Activated gamma-delta T cell (primary cell): ENCODE results near the gene ZNF511.

ENCODE experiments used
- DNase-seq: peaks from one replicate; lab custom pipeline; 2025; lab: John Stamatoyannopoulos, UW

The ZNF511 gene

DNA sequence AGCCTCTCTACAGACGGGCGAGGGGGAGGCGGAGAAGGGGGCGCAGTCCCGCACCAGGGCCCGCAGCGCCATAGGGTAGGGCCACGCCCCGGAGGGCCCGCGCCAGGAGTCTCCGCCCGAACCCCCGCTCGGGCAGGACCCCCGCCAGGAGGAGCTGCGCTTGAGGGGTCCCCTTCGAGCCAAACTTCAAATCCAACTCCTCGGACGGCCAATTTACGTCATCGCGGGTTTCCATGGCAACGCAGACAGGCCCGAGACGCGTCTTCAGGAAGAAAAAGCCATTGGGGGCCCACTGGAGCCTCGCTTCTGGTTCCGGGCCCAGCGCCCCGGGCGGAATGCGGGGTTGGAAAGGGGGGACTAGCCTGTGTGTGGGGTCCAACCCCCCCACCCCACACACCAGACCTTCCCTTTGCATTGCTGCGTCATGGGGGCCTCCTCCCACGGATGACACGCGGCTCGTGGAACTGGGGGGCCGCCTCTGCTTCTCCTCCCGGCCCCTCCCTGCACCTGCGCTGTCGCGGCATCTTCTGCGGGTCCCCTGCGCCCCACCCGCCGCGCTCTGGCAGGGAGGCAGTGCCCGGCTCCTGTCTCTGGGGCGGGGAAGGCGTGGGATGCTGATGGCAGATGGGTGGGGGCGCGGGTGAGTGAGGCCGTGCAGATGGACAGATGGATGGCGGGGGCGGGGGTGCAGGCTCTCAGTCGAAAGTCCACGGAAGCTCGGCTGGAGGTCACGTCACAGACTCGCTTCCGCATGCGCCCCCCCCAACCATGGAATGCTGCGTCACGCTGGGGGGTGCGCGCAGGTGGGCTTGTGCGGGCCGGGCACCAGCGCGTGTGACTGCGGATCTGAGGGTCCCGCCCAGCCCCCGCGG lies 26.8 kb downstream of the ZNF511 start:
- DNase-seq = peak; percentile 51

DNA sequence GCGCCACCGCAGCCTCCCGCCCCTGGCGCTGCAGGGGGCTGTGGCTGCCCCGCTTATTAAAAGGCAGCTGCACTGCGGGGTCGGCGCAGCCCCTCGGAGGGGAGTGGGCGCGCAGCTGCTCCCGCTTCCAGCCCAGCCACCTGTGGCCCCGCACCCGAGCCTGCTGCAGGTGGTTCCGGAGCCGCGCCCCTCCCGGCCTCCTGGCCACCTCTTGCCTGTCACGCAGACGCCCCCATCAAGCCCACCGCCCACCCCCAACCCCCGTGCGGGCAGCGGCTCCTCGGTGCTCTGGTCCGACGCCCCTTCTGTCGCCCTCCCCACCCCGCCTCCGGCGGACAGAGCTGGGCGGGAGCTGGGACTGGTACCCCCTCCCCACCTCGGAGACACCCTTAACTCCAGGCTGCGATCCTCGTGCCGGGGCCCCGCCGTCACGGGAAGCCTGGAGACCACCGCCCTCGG lies 27.4 kb downstream of the ZNF511 start:
- DNase-seq = no peak

DNA sequence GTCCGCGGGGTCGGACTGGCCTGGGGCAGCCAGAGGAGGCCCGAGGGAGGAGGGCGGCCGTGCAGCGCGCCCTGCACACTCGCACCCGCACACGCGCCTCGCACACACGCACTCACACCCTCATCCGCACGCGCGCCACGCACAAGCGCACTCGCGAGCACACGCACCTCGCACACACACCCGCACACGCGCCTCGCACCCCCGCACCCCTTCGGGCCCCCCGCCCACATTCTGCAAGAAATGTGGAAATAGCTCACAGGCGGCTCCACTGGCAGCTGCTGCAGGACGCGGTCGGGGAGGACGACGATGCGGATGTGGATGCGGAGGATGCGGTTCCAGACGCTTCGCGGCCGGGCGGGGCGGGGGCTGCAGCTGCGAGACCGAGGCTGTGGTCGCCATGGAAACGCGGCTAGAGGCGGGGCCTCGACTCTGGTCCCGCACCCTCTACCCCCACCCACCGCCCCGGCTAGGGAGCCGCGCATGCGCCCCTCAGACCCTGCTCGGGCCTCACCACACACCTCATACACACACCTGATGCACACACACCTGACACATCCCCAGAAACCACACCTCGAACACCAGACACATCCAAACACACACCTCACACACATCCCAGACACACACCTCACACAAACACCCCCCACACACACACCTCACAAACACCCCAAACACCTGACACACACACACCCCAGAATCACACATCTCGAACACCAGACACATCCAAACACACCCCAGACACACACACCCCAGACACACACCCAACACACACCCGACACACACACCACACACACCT lies 28.1 kb downstream of the ZNF511 start, which contains the start of gene CALY:
Gene CALY, minus strand, starts transcription at position 320 of the 793 bp plus-strand sequence. CDS start 7,907 bp downstream, outside the sequence.
- peak; percentile 81 for DNase-seq

DNA sequence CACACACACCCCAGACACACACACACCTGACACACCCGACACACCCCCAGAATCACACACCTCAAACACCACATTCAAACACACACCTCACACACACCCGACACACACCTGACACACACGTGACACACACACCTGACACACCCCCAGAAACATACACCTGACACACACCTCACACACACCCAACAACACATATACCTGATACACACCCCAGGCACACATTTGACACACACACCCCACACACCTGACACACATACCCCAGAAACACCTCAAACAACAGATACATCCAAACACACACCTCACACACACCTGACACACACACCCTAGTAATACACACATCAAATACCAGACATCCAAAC lies 28.6 kb downstream of the ZNF511 start:
- DNase-seq = no peak

DNA sequence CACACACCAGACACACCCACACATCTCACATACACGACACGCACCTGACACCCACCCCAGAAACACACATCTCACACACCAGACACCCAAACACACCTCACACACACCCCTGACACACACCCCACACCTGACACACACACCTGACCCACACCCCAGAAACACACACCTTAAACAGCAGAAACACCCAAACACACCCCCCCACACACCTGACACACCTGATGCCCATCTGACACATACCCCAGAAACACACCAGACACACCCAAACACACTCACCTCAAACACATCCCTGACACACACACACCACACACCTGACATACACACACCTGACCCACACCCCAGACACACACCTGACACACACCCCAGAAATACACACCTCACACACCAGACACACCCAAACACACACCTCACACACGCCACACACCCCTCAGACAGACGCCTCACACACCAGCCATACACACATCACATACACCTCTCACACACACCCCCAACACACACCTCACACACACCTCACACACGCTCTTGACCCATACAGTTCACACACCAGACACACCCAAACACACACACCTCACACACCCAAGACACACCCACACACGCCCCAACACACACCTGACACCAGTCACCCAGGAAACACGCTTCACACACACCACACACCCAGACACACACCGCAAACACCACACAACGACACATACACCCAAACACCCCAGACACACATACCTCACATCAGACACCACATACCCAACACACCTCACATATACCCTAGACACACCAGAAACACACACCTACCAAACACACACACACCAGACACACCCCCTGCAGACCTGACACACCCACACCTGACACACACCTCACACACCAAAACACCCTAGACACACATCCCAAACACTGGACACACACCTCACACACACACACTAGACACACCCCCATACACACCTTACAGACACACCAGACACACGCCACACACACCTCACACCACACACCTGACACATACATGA lies 29.7 kb downstream of the ZNF511 start:
- DNase-seq = no peak

DNA sequence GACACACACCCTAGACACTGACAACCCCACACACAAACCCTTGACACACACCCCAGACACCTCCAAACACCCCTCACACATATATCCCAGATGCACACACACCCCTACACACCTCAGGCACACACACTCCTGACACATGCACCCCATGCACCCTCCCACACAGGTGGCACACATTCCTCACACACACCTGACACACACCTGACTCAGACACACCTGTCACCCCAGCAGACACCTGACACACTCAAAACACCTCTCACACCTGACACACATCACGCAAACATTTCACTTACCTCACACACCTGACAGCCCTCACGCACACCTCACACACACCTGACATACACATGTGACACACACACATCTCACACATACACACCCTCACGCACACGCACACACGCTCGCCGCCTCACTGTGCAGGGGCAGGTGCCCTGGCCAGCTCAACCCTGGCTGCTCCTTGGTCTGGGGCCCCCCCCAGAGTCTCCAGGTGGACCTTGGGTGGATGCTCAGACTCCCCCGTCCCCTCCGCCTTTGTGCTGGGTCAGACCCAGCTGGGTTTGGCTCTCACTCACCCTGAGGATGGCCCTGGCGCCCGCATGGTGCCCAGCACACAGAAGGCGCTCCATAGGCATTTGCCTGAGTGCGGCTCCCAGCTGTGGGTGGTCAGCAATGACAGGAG lies 31.1 kb downstream of the ZNF511 start:
- no peak for DNase-seq

DNA sequence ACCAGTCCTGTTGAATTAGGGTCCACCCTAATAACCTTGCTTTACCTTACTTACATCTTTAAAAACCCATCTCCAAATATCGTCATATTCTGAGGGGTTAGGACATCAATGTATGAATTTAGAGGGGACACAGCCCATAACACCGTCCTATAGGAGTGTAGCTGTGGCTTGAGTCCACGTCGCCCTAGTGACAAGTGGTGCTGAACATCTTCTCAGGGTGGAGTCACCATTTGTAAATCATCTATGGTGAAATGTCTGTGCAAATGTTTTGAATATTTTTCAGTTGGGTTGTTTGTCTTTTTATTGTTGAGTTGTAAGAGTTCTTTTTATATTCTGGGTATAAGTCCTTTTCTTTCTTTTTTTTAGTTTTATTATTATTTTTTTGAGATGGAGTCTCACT lies 33.3 kb downstream of the ZNF511 start:
- no peak for DNase-seq

DNA sequence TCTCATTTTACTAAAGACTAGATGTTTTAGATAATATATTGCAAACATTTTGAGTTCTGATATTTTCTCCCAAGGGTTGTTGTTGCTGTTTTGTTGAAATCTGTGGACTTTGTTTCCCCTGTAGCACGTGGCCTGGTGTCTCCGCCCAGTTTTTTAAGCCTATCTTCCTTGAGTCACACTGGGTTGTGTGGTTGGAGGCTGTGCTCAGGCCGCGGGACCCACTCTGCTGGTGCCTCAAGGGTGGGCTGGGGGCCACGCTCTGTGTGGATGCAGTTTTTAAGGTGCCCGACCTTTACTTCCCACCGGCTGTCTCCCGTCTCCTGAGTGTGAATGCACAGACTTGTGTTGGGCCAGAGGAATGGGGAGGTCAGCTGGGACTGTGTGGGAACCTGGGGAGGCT lies 34.2 kb downstream of the ZNF511 start:
- no peak for DNase-seq

DNA sequence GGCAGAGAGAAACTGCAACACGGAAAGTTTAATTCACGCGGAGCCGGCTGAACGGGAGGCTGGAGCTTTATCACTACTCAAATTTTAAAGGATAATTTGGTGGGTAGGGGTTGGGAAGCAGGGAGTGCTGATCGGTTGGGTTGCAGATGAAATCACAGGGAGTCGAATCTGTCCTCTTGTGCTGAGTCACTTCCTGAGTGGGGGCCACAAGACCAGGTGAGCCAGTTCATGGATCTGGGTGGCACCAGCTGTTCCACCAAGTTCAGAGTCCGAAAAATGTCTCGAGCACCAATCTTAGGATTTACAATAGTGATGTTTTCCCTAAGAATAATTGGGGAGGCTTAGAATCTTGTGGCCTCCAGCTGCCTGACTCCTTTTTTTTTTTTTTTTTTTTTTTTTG lies 34.8 kb downstream of the ZNF511 start:
- DNase-seq = no peak

DNA sequence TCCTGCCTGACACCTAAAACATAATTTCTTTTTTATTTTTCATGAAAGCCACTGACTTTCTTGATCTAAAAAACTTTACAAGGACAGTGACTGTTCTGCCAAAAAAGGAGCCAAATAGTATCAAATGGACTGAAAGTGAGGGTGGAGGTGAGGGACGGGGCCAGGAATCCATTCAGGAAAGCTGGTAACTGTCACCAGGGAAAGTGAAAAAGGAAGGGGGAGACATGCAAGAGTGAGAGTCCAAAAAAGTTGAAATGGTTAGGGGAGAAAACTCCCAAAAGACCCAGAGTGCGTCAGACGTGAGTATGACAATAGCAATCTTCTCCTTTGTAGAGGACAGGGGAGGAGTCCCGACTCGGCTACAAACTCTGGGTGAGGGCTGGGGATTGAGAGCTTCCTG lies 35.5 kb downstream of the ZNF511 start:
- no peak for DNase-seq

DNA sequence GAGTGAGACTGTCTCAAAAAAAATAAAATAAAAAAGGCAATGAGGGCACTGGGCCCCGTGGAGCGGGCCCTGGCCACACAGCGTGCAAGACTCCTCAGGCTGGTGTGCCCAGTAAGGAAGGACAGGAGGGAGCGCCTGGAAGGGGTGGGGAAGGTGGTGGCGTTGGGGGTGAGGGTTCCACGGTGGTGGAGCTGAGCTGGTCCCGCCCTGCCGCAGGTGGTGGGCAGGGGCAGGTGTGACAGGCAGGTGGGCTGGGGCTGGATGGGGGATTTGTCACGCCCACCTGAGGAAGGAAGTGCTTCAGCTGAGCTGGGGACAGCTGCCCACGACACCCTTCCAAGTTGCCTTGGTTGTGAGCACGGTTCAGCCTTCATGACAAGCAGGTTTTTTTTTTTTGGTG lies 37.7 kb downstream of the ZNF511 start:
- DNase-seq = no peak

DNA sequence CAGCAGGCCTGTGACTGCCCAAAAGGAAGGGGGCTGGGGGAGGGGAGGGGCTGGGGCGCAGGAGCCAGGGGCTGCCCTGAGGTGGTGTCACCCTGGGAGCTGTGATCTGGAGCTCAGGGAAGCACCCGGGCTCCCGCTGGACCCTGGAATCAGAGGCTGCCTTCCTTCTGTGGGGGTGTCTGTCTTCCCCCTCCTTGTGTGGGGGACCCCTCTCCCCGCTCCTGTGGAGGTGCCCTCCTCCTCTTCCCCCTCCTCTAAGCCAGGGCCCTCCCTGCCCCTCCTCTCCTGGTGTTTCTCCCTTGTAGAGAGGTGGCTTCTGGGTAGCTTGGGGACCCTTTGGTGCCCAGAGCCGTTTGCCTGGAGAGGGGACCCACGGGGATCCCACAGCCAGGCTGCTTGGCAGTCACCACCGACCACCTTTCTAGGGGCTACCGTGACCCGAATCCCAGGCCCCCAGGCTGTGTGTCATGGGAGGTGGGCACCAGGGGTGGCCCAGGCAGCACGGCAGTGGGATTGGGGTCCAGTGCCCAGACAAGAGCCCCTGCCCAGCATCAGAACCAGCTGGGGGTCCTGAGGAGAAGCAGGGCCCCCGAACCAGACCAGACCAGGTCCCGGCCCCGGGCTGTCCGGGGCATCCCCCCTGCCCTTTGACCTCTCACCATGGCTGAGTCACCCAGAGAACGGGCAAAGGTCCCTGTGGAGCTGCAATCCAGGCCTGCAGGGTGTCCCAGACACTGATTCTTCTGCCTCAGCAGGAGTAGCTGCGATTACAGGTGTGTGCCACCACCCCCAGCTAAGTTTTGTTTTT lies 39.2 kb downstream of the ZNF511 start:
- DNase-seq = no peak

DNA sequence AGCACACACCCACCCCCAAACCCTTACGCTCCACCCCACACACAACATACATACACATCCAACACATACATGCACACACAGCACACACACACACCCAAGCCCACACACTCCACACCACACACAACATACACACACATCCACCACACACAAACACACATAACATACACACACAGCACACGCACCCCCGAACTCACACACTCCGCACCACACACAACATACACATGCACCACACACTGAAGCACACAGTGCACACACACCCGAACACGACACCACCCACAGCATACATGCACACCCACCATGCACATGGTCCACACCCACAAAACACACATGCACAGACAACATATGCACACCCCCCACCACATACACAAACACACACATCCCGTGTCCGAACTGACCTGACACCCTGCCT lies 40.5 kb downstream of the ZNF511 start:
- no peak for DNase-seq

DNA sequence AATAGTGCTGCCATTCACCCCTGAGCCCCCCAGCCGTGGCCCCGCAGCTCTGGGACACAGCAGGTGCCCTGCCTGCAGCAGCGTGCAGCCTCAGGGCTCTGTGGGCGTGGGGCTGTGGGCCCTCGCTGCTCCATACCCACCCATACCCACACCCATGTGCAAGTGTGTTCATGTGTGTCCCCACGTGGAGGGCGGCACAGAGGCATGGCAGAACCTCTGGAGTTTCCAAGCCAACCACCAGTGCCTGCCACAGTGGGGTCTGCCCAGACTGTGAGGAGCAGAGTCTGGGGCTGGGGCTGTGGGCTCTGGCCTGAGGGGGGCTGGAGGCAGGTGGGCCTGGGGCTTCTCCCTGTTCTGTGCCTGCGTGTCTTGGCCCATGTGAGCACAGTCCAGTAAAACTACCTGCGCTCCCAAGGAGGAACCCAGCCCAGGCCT lies 40.9 kb downstream of the ZNF511 start:
- no peak for DNase-seq

DNA sequence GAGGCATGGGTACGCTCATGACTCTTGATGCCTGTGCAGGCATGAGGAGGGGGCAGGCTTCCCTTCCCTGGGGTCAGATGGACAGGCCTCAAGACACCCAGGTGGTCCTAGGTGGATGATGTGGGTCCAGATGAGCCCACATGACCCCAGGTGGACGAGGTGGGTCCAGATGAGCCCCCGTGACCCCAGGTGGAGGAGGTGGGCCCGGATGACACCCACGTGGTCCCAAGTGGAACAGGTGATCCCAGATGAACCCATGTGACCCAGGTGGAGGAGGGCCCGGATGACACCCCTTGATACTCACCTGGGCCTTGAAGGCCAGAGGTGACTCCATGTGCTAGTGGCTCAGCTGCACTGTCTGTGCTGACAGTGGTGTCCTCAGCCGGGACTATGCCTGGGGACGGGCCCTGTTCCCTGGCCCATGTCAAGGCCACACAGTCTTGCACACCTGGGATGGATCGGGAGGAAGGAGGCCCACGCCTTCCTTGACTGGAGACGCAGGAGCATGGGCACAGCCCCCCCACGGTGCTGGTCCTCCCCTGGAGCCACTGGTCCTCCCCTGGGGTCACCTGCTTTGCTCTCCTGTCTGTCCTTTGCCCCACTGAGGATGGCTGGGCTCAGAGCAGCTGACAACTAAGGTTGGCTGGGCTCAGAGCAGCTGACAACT lies 41.7 kb downstream of the ZNF511 start:
- DNase-seq = no peak

DNA sequence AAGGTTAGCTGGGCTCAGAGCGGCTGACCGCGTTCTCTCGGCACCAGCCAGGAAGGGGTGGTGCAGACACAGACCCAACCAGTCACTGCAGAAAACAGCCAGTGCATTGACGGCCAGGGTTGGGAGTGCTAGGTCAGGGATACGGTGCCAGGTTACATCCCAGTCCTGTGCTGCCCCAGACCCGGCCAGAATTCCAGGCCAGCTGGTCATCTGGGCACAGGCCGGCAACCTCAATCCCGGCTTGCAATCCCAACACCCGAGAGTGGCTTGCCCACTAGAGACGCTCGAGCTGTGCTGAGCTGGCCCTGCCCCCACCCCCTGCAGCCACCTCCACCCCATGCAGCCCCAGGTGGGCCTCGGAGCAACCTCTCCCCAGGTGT lies 42.2 kb downstream of the ZNF511 start:
- DNase-seq = no peak

DNA sequence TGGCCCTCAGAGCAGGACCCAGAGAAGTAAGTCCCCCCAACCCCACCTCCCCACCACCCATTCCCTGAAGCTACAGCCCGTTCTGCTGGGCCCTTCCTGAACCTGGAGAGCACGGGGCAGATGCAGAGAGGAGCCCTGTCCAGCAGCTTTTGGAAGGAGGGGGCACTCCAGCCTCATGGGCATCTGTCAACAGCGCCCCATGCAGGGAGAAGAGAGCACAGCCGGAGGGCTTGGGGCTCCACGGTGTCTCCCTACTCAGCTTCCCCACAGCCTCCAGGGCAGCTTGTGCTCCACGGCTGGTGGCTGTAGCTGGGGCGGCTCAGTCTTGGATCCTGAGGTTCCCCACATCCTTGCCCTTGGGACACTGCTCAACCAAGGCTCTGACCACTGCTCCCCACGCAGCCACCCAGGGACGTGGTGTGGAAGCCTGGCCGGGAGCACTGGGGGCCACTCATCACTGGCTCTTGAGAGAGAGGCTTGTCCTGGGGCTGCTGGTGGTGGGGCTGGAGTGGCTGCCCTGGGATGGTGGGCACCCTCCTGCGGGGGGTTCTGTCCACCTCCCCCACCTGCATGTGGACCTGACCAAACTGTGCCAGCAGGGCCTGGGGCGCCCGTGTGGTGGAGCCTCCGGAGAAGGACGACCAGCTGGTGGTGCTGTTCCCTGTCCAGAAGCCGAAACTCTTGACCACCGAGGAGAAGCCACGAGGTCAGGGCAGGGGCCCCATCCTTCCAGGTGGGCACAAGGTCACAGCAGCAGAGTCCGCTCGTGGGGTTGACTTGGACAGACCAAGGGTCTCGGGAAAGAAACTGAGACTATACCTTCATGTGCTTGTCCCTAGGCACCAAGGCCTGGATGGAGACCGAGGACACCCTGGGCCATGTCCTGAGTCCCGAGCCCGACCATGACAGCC lies 42.9 kb downstream of the ZNF511 start:
- no peak for DNase-seq

DNA sequence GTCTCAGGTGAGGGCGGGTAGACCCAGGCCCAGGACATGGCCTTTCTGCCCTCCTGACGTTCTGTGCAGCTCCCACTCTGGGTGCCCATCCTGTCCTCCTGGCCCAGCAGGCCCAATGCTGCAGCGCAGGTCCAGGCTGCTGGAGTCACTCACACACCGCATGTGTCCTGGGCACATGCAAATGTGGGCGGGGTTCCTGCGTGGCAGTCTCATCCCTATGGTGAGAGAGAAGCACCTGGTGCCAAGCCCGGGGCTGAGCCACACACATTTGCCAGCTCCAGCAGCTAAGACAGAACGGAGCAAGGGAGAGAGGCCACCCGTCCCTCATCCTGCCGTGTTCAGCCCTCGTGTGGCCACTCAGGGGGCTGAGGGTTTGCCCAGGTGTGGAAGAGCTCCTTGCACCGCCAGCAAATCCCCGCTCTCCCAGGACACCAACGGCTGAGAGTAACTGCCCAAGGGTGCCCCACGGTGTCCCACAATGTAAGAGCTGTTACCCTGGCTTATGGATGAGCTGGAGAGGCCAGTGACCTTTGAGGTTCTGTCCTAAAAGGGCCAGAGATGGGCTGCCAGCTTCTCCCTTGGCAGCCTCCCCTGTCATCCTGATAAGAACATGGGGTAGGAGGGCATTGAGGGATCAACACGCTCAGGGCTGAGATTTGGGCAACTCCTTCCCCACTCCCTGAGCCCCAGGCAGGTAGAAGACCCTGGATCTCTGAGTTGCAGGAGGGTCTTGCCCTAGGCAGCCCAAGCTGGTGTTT lies 44.7 kb downstream of the ZNF511 start:
- no peak for DNase-seq
